Activated CD4-positive, CD25-positive, alpha-beta regulatory T cell treated with anti-CD3 and anti-CD28 coated beads, Interleukin-2, amount 50 U/mL, for 24 hours (primary cell): ENCODE results near the gene MYO18B.

Source experiments
- ATAC-seq, 2 donors: fragments of 150-1000 bp; cut with Tn5 transposase; one replicate each; pipeline ENCODE4 v1.10.0; 2021; ENCODE audit warnings: mild to moderate bottlenecking in 1 of 2, moderate library complexity in 1 of 2

Gene MYO18B

GRCh38 chr22:25712661-25713400, 29.2 kb upstream of the MYO18B start:
- ATAC-seq = no peak

- ATAC-seq = no peak
Measured at GRCh38 chr22:25714070-25714469, 27.9 kb upstream of the MYO18B start.

- ATAC-seq = no peak
Measured at GRCh38 chr22:25714739-25715138, 27.2 kb upstream of the MYO18B start.

- ATAC-seq = no peak
Measured at GRCh38 chr22:25716637-25717036, 25.4 kb upstream of the MYO18B start.

- no peak for ATAC-seq
Measured at GRCh38 chr22:25718135-25718840, 23.7 kb upstream of the MYO18B start.

- no peak for ATAC-seq
Measured at GRCh38 chr22:25722223-25722622, 19.8 kb upstream of the MYO18B start.

- ATAC-seq = no peak
Measured at GRCh38 chr22:25722626-25723025, 19.4 kb upstream of the MYO18B start.

GRCh38 chr22:25726241-25726640, 15.7 kb upstream of the MYO18B start:
- no peak for ATAC-seq

- ATAC-seq = no peak
Measured at GRCh38 chr22:25728071-25728470, 13.9 kb upstream of the MYO18B start.

- no peak for ATAC-seq
Measured at GRCh38 chr22:25729016-25729995, 12.7 kb upstream of the MYO18B start.

GRCh38 chr22:25735650-25736049, 6.3 kb upstream of the MYO18B start:
- no peak for ATAC-seq

GRCh38 chr22:25736378-25737011, 5.5 kb upstream of the MYO18B start:
- ATAC-seq = peak; percentile 76 to 89

GRCh38 chr22:25739659-25740344, 2.2 kb upstream of the MYO18B start:
- no peak for ATAC-seq

GRCh38 chr22:25742918-25743708, 1.1 kb downstream of the MYO18B start:
- no peak for ATAC-seq

- ATAC-seq = no peak
Measured at GRCh38 chr22:25744694-25745093, 2.7 kb downstream of the MYO18B start.

- no peak for ATAC-seq
Measured at GRCh38 chr22:25745341-25746011, 3.5 kb downstream of the MYO18B start.

GRCh38 chr22:25746012-25746373, 4.0 kb downstream of the MYO18B start:
- peak; percentile 17 to 29 for ATAC-seq

GRCh38 chr22:25747245-25747944, 5.4 kb downstream of the MYO18B start:
- ATAC-seq = no peak

GRCh38 chr22:25748140-25748539, 6.2 kb downstream of the MYO18B start:
- no peak for ATAC-seq

- ATAC-seq = no peak
Measured at GRCh38 chr22:25748704-25749103, 6.7 kb downstream of the MYO18B start.
